Measurements from ENCODE around the gene DRD4.

DRD4 gene

DNA sequence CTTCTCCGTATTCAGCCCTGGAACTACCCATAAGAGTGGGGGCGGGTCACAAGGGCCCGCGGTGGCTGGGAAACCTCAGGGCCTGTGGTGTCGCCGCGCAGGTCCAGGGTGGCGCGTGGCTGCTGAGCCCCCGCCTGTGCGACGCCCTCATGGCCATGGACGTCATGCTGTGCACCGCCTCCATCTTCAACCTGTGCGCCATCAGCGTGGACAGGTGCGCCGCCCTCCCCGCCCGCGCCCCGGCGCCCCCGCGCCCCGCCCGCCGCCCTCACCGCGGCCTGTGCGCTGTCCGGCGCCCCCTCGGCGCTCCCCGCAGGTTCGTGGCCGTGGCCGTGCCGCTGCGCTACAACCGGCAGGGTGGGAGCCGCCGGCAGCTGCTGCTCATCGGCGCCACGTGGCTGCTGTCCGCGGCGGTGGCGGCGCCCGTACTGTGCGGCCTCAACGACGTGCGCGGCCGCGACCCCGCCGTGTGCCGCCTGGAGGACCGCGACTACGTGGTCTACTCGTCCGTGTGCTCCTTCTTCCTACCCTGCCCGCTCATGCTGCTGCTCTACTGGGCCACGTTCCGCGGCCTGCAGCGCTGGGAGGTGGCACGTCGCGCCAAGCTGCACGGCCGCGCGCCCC, 2.4 kb downstream of the DRD4 start:
- no peak for TF ChIP-seq CTCF (IDR thresholded peaks at IDR 0.05; ENCODE audit: low read depth, low read length)
- no peak overlapping the region for H3K4me3 ChIP-seq (ENCODE audit: low read depth, low read length)

GRCh38 chr11:640021-640706, 3.1 kb downstream of the DRD4 start:
- H3K4me3 ChIP-seq (ENCODE audit: low read depth, low read length): no peak overlapping the region
- no peak for TF ChIP-seq CTCF (IDR thresholded peaks at IDR 0.05; ENCODE audit: low read depth, low read length)

DNA sequence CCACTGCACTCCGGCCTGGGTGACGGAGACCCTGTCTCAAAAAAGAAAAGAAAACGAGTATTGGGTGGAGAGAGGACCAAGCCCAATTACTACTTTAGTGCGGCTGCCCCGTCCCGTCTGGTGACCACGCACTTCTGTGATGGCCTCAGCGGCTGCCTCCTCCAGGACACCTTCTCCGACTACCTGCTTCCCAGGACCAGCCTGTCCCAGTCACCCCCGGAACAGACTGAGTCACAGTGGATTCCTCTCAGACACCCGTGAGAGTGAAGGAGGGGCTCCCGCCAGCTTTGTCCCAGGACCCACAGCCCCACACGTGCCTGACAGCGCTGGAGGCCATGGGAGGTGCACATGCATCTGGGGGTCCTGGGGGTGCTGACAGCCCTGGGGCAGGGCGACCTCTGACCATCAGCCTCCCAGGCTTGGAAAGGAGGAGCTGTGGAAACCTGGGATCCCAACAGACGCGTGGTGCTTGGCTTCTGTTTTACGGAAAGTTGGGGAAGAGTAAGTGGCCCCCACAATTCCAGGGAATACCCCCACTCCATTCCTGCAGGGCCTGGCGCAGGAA, 4.8 kb downstream of the DRD4 start:
- H3K4me3 ChIP-seq (ENCODE audit: low read depth, low read length): no peak overlapping the region
- TF ChIP-seq CTCF (IDR thresholded peaks at IDR 0.05; ENCODE audit: low read depth, low read length): no peak

DNA sequence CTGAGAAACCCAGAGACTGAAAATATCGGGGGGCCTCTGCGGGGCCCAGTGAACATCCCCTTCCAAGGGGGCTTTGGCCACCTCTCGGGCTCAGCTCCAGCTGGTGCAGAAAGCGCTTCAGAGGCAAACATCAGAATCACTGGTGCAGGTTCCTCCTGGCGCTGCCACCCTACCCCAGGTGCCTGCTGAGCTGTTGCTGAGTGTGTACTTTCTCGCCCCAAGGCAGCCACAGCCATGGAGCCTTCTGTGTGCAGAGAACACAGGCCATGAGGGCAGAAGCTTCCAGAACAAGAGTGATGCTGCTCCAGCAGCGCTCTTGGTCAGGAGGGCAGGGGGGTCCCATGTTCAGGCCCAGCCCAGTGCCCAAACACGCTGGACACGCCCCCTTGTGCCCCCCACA, 6.3 kb downstream of the DRD4 start:
- no peak overlapping the region for H3K4me3 ChIP-seq (ENCODE audit: low read depth, low read length)
- no peak for TF ChIP-seq CTCF (IDR thresholded peaks at IDR 0.05; ENCODE audit: low read depth, low read length)

DNA sequence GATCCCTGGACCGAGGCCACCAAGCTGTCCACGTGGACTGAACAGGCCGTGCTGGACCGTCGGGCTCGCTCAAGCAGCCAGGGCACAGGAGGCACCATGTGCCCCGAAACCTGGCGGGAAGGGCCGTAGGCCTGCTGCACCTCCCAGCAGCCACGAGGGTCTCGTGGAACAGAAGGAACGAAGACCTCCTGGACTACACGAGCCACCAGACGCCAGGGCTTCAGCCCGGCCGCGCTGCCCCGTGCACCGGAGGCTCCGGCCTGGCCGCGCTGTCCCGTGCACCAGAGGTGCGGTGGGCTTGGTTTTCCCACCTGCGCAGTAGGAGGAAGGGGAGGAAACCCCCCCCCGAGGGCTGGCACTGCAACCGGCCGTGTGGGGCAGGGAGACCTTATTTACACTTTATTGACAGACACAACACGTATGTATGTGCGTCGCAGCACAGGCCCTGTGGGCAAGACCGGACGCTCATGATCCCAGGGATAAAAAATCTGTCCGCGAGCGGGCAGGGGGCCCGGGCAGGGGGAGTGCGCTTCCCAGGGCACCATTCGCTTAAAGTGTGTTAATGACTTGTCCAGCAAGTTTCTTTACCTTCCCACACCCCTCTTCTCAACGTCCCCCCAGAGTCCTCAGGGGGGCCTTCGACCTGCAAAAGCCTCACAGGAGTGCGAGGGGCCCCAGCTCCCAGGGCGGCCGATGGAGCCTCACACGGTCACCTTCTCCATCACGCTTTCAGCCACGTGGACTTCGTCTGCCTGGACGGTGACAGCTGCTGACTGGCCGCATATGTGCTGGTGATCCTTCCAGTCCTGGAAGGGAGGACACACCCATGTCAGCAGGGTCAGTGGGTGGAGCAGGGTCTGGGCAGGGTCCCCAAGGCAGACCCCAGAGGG, 7.0 kb downstream of the DRD4 start:
- no peak overlapping the region for H3K4me3 ChIP-seq (ENCODE audit: low read depth, low read length)

GRCh38 chr11:645536-645935, 8.5 kb downstream of the DRD4 start:
- H3K4me3 ChIP-seq (ENCODE audit: low read depth, low read length): no peak overlapping the region
- no peak for TF ChIP-seq CTCF (IDR thresholded peaks at IDR 0.05; ENCODE audit: low read depth, low read length)

More for the DNA sequence above, 7.0 kb downstream of the DRD4 start:
- no peak for TF ChIP-seq CTCF (IDR thresholded peaks at IDR 0.05; ENCODE audit: low read depth, low read length)
